Suppressor macrophage treated with lipopolysaccharide for 1 hour (primary cell): Measurements from ENCODE around the gene IGSF9B.

Experiments used
- DNase-seq, 3 donors: peaks; one replicate each; pipeline ENCODE4 v3.0.0-alpha.2; 2020 to 2022

Gene IGSF9B

GRCh38 chr11:133953999-133954398 lies 2.8 kb downstream of the IGSF9B start:
- no peak for DNase-seq

GRCh38 chr11:133953547-133953946 lies 3.2 kb downstream of the IGSF9B start:
- peak in 1 of 3 donors; percentile 6 for DNase-seq

- no peak for DNase-seq
Observed at GRCh38 chr11:133952199-133953190, 4.3 kb downstream of the IGSF9B start.

- DNase-seq = no peak
Observed at GRCh38 chr11:133951327-133952198, 5.2 kb downstream of the IGSF9B start.

- no peak for DNase-seq
Observed at GRCh38 chr11:133950874-133951326, 5.9 kb downstream of the IGSF9B start.

- no peak for DNase-seq
Observed at GRCh38 chr11:133950421-133950820, 6.3 kb downstream of the IGSF9B start.

- no peak for DNase-seq
Observed at GRCh38 chr11:133949129-133949528, 7.6 kb downstream of the IGSF9B start.

DNA sequence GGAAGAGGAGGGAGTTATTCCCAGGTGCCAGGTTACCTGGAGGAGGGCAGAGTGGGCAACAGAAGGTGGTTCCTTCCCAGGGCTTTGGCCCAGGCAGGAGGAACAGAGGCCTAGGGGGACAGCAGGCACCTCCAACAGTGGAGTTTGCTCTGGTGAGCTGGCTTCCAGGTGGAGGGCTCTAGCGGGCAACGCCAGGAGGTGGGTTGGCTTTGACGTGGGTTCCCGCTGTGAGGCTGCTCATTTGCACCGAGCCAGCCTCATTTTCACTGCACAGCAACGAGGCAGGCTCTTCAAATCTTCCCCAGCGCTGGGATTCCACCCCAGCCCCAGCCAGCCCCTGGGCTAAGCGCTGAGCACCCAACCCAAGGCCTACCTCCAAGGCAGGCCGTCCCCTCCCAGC lies 8.1 kb downstream of the IGSF9B start:
- DNase-seq = no peak

- DNase-seq = peak in 1 of 3 donors; percentile 9
Observed at GRCh38 chr11:133947321-133947756, 9.4 kb downstream of the IGSF9B start.

- DNase-seq = peak in 1 of 3 donors; percentile 21
Observed at GRCh38 chr11:133946541-133947318, 10.0 kb downstream of the IGSF9B start.

- no peak for DNase-seq
Observed at GRCh38 chr11:133946051-133946450, 10.7 kb downstream of the IGSF9B start.

- peak in 2 of 3 donors; percentile 15 to 37 for DNase-seq
Observed at GRCh38 chr11:133945087-133945974, 11.4 kb downstream of the IGSF9B start.

DNA sequence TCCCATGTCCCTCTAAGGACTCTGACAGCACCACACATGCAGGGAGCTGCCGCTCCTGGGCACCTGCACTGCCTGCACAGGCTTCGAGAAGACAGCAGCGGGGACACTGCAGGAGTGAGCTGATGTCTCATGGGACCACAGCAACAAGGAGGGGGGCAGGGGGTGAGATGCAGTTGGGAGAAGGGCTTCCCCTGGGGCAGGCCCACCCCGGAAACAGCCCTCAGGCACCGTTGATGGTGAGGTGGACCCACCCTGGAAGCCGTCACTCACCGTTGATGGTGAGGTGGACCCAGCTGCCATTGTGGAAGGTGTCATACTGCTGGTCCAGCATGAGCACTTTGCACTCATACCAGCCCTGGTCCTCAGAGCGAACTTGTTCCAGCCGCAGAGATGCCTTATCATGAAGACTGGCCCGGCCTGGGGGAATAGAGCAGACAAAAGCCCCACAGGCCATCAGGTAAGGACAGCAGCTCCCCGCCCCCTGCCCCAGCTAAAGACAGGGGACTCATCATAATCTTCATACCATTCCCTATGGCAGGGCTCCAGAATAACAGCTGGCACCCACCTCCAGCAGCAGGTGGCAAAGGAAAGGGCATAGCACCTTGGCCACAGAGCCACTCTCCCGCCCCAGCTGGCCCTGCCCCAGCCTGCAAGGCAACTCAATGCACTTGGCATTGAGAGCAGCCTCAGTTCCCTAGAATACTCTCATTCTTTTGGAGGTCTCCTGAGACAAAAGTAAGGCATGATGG lies 12.6 kb downstream of the IGSF9B start:
- DNase-seq = no peak

DNA sequence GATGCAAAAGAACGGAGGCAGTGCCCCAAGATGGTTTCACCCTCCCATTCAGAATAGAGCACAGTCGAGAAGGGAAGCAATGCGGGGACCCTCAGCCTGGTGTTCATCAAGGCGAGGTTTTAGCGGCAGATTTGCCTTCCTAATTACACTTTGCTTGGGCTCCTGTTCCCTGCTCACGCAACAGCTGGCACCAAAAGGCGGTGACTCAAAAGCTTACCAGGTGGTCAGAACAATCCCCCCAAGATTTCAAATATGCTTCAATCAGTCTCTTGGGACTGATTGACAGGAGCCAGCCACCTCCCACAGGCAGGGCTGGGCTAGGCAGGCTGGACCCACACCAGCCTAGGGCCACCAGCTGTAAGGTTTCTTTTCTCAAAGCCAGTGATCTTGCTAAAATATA lies 14.2 kb downstream of the IGSF9B start:
- DNase-seq = no peak

GRCh38 chr11:133941546-133941945 lies 15.2 kb downstream of the IGSF9B start:
- no peak for DNase-seq

DNA sequence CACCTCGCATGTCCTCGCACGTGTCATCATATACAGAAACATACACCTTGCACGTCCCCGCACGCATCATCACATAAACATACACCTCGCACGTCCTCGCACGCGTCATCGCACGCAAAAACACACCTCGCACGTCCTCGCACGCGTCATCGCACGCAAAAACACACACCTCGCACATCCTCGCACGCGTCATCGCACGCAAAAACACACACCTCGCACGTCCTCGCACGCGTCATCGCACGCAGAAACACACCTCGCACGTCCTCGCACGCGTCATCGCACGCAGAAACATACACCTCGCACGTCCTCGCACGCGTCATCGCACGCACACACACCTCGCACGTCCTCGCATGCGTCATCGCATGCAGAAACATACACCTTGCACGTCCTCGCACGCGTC lies 16.7 kb downstream of the IGSF9B start:
- DNase-seq = no peak

DNA sequence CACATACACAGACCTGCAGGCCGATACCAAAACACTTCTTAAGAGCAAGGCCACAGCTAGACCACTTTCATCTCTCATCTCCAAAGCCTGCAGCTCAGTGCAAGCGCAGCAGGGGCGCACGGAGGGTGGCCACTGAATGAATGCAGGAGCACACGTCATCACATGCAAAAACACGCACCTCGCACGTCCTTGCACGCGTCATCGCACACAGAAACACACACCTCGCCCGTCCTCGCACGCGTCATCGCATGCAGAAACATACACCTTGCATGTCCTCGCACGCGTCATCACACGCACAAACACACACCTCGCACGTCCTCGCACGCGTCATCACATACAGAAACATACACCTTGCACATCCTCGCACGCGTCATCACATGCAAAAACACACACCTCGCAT lies 17.2 kb downstream of the IGSF9B start:
- DNase-seq = no peak

GRCh38 chr11:133938166-133938565 lies 18.6 kb downstream of the IGSF9B start:
- no peak for DNase-seq

DNA sequence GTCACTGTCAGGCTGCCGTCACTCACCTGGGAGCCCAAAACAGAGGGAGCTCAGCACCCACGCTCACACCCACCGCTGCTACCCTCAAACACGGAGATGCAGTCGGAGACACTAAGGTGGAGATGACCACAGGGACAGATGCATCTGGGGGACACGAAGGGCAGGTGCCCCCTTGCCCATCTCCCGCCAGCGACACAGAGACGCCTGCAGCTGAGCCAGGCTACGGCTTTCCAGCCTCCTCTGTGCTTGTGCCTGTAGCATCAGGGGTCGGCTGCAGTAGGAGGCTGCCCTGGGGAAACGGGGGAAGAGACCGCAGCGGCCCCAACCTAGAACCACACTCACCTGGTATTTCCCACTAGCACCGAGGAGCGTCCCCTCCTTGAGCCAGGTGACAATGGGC lies 19.3 kb downstream of the IGSF9B start:
- DNase-seq = no peak

- no peak for DNase-seq
Observed at GRCh38 chr11:133937015-133937414, 19.8 kb downstream of the IGSF9B start.

GRCh38 chr11:133936592-133936991 lies 20.2 kb downstream of the IGSF9B start:
- DNase-seq = no peak
